Measurements from ENCODE around the gene TRIP13.
"Not testable (repeated sequence)": the region's sequence is repeated elsewhere in the genome, so short reads cannot be mapped to it uniquely, and the experiment has no call there.

TRIP13 gene

DNA sequence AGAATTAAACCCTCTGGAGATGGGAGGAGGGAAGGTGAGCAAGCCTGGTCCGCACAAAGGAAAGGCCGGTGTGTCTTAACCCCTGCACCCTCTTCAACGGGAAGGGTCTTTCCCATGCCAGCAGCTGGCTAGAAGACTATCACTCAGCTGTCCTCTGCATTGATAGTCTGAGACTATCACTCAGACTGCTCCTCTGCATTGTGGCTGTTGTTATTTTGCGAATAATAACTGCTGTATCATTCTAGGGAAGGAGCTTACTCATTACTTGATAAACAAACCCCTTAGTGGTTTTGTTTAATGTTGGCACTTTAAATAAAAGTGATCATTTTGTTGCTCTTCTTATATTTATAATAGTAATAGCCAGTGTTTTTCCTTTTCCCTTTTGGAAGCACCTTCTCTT is 8.1 kb downstream of the TRIP13 start:
- no peak for DNase-seq

DNA sequence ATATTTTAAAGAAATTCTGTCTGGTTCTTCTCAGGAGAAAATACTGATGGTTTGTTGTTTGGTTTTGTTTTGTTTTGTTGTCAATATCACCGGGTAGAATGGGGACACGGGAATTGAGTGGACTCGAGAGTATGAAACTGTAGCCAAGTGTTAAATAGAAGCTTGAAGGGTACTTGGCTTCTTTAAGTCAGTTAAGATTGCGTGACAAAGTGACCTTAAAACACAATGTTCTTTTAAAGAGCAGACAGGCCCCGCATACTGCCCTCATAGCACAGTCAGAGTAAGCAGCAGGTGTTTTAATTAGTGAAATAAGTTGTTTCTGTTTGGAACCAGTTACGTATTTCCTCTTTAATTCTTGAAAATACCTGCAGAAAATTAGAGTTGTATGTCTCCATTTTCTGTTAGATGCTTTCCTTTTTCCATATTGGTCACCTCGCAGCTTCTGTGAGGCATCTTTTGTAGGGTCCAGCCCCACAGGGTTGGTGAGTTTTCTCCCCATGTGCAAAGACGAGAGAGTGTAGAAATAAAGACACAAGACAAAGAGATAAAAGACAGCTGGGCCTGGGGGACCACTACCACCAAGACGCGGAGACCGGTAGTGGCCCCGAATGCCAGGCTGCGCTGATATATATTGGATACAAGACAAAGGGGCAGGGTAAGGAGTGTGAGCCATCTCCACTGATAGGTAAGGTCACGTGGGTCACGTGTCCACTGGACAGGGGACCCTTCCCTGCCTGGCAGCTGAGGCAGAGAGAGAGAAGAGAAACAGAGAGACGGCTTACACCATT is 9.6 kb downstream of the TRIP13 start:
- DNase-seq, result no peak

DNA sequence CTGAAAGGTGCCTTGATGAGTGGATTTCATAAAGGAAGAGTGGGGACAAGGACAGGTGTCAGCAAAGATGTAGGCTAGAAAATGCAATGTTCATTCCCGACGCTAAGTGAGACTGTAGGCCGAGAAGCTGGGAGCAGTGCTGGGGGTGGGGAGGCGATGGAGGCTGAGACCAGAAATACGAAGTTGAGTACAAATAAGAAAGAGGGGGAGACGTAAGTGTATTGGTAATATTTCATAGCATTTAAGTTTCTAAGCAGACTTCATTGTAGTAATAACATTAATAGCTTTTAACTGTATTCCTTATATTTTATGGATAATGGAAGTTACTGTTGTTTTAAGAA is 11.0 kb downstream of the TRIP13 start:
- no peak for DNase-seq

DNA sequence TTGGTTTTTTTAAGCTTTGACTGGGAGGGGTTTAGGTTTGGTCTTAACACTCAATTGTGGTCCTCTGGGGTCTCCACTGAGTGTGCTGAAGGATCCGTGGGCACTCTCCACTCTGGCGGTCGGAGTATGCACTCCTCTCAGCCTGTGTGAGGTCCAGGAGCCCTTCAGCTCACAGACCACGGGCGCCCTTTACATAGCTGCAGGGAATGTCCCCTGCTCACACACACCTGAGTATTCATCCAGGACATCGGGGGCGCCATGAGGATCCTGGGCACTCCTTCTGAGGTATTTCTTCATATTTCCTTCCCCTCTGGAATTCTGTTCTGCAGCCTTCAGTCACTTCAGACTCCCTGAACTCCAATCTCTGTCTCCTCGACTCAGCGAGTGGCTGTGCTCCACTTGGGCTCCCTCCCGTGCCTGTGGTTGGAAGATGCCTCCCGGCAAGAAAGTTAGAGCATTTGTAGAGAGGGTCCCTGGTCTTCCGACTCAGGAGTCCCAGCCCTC is 12.5 kb downstream of the TRIP13 start:
- DNase-seq, result no peak

DNA sequence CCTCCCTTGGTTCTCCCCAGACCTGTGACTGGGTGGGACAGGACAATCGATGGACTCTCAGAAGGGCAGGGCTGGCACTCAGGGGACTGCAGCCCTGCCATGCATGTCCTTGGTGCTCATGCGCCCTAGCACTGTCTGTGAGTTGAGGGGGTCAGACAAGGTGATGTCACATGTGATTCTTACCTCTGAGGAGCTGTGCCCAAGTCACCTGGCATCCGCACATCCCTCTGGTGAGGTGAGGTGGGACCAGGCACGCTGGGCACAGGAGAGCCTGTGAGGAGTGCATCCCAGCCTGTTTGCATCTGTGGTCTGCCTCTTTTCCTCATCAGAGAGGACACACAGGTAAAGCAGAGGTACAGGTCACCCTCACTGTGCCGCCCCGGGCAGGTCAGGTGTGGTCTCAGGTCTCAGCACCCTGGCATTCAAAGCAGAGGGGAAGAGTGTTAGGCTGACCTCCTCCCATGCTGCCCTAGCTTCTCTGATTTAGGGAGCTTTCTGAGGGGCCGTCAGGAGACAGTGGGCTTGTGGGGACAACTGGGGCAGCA is 14.8 kb downstream of the TRIP13 start:
- DNase-seq, result no peak

DNA sequence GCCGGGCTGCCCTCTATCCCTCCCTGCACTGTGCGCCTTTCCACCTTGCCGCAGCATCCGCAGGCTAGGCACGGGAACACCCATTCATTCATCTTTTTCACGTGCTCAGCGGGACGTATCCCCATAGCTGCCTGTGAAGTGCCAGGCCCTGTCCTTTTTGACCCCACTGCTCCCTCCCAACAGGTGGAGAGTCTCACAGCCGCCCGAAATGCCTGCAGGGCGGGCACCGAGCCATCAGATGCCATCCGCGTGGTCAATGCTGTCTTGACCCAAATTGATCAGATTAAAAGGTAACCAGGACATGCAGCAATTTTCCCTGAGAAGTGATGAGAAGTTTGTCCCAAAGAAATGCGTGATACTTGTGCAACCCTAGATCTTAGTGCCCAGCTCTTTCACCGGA is 15.5 kb downstream of the TRIP13 start:
- DNase-seq, result no peak

DNA sequence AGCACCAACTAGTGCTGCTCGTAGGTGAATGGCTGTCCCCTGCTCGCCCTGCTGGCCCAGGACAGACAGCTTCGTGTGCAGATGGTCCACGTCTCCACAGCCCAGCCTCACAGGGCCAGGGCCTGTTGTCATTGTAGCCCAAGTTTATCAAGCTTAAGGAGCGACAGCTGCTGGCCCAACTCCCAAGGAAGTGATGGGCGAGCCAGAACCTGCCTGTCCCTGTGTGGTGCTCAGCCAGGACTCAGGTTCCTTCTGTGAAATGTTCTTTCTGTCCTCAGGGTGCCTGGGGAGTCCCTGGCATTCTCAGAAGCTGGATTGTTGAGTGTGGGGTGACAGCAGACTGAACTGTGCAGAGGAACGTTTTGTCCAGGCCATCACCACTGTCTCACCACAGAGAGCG is 16.4 kb downstream of the TRIP13 start:
- no peak for DNase-seq

DNA sequence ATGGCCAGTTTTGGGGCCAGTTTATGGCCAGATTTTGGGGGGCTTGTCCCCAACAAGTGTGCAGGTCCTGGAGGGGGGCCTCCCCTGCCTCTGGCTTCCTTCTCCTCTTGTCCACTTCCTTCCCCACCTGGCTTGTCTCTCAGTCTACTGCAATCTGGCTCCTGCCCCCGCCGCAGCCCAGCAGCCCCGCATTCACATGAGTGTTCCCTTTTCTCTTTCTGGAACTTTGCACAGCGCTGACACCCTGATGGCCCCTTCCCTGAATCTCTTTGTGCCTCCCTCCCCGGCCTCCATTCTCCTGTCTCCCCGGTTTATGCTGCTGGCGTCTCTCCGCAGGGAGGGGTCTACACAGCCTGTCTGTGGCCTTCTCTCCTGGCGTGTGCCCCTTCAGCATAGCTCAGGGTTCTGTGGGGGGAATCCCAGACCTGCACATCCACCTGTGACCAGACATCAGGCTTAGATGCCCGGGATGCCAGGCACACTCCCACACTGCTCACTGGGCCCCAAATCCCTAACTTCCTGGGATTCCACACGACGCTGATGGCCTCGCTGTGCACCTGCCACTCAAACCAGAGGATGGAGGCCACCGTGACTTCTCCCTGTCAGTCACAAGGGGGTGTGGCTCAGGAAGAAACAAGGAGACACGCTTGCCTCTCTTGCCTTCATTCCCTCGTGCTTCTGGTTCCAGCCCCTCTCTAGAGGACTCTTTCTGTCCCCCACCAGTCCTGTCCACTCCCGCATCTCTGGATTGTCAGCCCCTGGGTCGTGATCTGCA is 17.5 kb downstream of the TRIP13 start:
- no peak for DNase-seq

DNA sequence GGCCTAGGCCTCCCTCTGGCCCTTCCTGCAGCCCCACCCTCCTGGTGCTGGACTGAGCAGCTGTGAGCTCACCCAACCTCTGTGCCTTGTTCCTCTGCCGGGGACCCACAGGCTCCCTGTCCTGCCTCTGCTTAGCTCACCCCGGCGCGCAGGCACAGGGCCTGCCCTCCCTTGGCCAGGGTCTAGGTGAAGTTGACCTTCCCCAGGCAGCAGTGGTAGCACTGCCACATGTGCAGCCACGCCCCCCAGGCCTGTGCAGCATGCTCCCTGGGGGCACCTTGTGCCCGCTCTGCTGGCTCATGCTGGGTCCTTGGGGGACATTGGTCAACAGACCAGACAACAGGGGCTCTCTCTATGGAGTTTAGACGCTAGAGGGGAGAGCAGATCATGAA is 18.1 kb downstream of the TRIP13 start:
- DNase-seq, result no peak

DNA sequence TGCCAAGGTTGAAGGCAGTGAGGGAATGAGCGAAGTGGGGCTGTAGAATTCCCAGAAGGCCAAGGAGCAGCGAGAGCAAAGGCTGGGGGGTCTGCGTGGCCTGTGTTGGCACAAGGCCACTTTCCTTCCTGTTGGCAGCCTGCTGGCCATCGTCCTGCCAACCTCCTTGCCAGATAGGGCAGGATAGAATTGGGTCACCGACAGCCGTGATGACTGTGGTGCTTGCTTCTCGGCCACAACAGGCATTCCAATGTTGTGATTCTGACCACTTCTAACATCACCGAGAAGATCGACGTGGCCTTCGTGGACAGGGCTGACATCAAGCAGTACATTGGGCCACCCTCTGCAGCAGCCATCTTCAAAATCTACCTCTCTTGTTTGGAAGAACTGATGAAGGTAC is 18.9 kb downstream of the TRIP13 start:
- no peak for DNase-seq

DNA sequence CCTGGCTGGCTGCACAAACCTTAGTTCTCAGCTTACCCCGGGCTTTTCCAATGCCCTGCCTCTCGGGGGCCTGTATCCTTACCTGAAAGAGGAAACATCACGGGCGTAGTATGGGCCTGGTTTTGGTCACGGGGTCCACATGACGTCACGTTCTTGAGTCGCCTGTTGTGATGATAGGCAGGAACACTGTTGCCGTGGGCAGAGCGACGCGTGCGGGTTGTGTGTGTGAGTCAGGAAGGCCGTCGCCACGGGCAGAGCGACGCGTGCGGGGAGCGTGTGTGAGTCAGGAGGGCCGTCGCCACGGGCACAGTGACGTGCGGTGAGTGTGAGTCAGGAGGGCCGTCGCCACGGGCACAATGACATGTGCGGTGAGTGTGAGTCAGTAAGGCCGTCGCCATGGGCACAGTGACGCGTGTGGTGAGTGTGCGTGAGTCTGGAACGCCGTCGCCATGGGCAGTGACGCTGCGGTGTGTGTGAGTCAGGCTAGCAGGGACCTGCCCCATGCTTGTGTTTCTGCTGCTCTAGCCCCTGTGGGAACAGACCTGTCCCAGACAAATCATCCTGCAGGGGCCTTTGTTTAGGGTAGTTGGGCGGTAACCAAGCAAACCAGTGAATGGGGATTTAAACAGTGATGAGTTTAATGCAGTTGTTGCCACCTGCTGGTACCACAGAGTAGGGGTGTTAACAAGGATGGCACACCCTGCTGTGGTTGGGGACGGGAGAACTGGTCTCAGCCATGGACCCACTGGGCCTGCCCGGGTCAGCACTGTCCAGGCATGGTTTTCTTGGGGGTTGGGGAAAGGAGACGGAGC is 19.8 kb downstream of the TRIP13 start:
- DNase-seq, result no peak

DNA sequence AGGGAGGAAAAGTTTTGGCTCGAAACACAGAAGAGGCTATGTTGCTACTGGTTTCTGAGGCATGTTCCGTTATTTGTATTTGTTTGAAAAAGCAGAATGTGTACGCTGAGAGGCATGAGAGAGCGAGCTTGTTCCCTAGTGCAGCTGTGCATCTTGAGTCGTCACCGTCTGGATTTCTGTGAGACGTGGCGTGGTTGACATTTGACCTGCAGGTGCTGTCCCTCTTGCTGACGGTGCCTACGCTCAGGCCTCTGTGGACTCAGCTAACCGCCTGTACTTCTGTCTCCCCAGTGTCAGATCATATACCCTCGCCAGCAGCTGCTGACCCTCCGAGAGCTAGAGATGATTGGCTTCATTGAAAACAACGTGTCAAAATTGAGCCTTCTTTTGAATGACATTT is 21.5 kb downstream of the TRIP13 start:
- no peak for DNase-seq

DNA sequence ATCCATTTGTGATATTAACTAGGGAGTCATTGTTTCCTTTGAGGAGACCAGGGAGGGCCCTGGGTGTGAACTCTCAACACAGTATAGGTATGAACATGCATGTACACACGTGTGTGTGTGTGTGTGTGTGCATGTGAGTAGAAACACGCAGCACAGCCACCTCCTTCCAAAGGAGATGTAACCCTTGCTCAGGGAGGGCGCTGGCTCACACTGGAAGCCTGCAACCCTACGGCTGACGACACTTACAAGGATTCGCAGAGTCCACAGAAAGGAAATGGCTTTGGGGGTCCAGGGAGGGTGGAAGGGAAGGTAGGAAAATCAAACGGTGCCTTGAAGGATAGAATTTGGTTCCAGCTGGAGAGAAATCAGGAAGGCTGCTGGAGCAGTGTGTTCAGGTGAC is 21.9 kb downstream of the TRIP13 start:
- DNase-seq, result no peak

DNA sequence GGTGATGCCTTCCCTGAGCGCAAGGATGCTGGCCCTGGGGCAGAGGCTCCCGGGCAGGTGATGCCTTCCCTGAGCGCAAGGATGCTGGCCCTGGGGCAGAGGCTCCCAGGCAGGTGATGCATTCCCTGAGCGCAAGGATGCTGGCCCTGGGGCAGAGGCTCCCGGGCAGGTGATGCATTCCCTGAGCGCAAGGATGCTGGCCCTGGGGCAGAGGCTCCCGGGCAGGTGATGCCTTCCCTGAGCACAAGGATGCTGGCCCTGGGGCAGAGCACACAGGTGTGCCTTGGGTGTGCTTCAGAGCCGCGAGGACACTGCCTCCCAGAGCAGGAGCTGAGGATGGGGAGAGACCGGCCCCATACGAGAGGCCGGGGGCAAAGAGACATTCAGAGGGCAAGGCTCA is 22.7 kb downstream of the TRIP13 start:
- not testable (repeated sequence) for DNase-seq

DNA sequence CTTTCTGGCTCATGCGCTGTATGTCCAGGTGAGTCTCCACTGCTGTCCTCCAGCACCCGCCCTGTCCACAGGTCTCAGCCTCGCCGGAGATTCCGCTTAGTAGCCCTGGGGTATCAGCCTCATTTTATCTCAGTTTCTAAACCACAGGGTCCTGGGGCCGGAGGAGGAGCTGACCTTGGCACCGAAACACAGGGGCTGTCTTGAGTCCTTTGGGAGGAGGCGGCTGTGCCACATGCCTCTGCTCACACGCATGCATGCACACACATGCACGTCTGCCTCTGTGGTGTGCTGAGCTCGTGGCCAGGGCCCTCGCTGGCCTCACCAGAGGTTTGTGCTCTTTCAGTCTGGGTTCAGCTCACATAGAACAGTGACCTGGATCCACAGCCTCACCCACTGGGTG is 23.3 kb downstream of the TRIP13 start:
- no peak for DNase-seq

DNA sequence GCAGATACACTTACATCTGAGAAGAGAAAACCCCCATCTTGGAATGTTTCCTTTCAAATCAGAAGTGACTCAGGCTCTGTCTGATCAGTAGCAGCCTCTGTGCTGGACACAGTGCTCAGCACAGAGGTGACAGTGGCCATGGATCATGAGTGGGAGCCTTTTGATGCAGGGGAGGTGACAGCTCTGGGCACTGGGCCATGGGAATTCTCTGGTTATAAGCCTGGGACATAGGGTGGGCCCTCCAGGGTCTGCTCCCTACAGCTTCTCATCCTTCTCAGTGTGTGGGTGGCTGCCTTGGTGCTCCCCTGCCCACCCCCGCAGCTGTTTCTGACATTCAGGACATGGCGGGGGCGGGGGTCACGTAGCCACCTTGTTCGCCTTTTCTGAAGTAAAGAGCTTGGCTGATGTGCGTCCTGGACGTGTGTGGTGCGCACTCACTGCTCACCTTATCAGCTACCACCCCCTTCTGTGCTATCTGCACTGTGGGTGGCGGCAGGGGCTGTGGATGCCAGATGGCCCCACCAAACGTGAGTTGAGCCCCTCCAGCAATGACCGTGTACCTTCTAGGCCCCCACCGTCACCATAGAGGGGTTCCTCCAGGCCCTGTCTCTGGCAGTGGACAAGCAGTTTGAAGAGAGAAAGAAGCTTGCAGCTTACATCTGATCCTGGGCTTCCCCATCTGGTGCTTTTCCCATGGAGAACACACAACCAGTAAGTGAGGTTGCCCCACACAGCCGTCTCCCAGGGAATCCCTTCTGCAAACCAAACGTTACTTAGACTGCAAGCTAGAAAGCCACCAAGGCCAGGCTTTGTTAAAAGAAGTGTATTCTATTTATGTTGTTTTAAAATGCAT is 24.0 kb downstream of the TRIP13 start:
- DNase-seq, result no peak

DNA sequence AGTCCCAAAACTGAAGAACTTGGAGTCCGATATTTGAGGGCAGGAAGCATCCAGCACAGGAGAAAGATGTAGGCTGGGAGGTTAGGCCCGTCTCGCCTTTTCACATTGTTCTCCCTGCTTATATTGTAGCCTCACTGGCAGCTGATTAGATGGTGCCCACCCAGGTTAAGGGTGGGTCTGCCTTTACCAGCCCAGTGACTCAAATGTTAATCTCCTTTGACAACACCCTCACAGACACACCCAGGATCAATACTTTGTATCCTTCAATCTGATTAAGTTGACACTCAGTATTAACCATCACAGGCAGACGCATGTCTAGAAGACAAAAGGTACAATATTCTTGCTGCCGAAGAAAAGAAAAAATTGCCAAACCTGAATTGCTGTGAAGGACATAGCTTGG is 26.0 kb downstream of the TRIP13 start:
- DNase-seq, result not testable (repeated sequence)

DNA sequence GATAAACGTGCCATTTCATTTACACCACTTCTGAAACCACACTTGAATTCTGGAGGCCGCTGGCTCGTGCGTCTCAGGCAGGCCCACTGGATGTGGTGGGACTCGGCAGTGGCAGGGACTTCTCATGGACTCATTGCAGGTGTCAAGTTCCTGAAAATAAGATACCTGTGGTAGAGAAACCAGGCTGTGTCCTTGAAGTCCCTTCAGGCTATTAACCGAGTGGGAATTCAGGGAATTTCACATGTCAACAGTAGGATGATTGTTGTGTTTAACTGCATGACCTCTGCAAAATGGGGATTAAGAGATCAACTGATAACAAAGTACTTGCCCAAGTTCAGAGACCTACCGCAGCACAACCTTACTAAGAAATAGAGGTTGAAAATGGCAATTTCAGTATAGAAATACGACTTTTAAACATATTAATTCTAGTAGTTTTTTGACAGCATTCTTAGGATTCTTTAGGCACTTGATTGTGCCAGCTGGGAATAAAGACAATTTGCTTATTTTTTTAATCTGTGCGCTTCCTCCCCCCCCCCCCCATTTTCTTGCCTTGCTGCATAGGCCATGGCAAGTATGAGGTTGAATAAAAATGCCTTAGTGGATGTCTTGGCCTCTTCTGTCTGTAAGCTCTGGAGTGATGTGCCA is 26.8 kb downstream of the TRIP13 start:
- no peak for DNase-seq

DNA sequence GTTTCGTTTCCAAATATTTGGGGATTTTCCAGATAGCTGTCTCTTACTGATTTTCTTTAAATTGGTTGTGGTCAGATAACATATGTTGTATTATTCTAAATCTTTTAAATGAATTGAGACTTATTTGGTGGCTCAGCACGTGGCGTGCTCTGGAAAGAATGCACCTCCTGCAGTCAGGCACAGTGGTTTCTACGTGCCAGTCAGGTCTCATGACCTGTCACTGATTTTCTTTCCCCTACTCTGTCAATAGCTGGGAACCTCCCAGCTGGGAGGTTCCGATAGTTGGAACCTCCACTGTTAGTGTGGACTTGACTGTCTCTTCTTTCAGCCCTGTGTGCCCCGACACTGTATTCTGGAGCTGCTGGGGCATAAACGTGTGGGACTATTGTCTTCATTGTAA is 27.6 kb downstream of the TRIP13 start:
- no peak for DNase-seq

DNA sequence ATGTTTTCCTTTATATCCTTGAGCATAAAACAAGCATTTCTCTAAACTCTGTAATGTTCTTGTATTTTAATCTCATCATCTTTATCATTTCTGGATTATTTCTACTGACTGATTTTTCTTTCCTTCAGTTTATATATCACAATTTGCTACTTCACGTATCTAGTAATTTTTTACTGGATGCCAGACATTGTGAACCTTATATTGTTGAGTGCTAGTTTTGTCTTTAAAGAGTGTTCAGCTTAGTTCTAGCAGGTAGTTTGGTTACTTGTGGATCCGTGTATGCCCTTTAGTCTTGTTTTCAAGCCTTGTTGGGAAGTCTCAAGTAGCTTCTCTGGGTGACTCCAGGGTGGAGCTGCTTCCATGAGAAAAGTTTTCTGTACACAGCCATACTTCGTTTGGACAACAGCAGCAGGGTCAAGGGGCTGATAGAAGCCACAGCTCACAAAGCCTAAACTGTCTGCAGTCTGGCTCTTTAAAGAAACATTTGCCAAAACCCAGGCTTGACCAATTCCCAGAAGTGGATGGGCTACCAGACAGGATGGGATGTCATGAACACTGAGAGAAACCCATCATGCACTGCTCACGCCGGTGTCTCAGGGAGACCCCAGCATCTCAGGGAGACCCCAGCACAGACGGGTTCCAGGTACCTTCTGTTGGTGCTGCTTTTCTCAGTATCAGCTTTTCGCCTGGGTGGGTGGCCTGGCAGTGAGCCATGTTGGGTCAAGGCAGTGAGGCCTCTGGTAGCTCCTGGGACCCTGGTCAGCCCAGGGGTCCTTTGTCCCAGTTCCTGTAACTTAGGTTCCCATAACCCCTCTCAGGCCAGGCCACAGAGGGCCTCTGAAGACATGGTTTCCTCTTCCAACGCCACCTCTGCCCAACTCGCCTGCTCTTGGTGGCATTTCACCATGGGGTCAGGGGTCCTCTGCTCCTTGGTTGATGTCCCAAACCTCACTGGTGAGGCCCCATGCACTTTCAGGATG is 29.1 kb downstream of the TRIP13 start:
- DNase-seq, result no peak

Measured in NCI-H774 (cell line).